NT2/D1 (cell line): ENCODE measurements around the gene FAM210B.

Experiments
- YY1 ChIP-seq: IDR thresholded peaks from 2 replicates; pipeline ENCODE4 v1.6.1; 2011; ENCODE audit not compliant: insufficient read length, insufficient read depth
- ZNF274 ChIP-seq: IDR thresholded peaks from 2 replicates; pipeline ENCODE4 v1.6.1; 2011; ENCODE audit warnings: mild to moderate bottlenecking, low read depth, low read length

- TF ChIP-seq YY1: no peak
- TF ChIP-seq ZNF274: no peak
Observed at GRCh38 chr20:56382696-56383095, 23.9 kb downstream of the FAM210B start.
